Transverse colon (tissue), 4 donors: Measurements from ENCODE around the gene CBX7.

Experiments
- CTCF ChIP-seq, 5 experiments: fragments of 200-600 bp in 3 of 5; fragments of 450-650 bp in 2 of 5; sonication (generic) in 3 of 5; IDR thresholded peaks; 1 replicate in 2 of 5; 2 replicates in 3 of 5; pipeline ENCODE4 v1.5.1; 2016 to 2017; ENCODE audit warnings: antibody characterized with exemption in 5 of 5, inconsistent platforms in 3 of 5, mild to moderate bottlenecking in 2 of 5, moderate library complexity in 1 of 5
- EP300 ChIP-seq: sonication (generic); formaldehyde crosslinking; IDR thresholded peaks from one replicate; pipeline ENCODE4 v1.6.1; 2017; ENCODE audit warnings: antibody characterized with exemption, low read depth
- POLR2A ChIP-seq: fragments of 450-650 bp; IDR thresholded peaks from one replicate; pipeline ENCODE4 v1.6.1; 2016; ENCODE audit warnings: antibody characterized with exemption, mild to moderate bottlenecking, moderate library complexity
- POLR2AphosphoS5 ChIP-seq, 3 donors: sonication (generic); formaldehyde crosslinking; IDR thresholded peaks; one replicate each; pipeline ENCODE4 v1.6.1; 2016; ENCODE audit warnings: antibody characterized with exemption in 3 of 3

- TF ChIP-seq POLR2AphosphoS5 (IDR thresholded peaks at IDR 0.05) = no peak
- no peak for TF ChIP-seq CTCF (IDR thresholded peaks at IDR 0.05)
- no peak for TF ChIP-seq POLR2A
- no peak for TF ChIP-seq EP300
Observed at GRCh38 chr22:39175353-39176142, 23.1 kb upstream of the CBX7 start.
